Measurements from ENCODE around the gene PHC2.

PHC2 gene

GRCh38 chr1:33289858-33290154, 141.1 kb downstream of the PHC2 start:
- DNase-seq (ENCODE audit: low spot score) = no peak

GRCh38 chr1:33288976-33289857, 141.7 kb downstream of the PHC2 start:
- DNase-seq (ENCODE audit: low spot score) = no peak

GRCh38 chr1:33287317-33287716, 143.6 kb downstream of the PHC2 start:
- no peak for DNase-seq (ENCODE audit: low spot score)

GRCh38 chr1:33286451-33287185, 144.3 kb downstream of the PHC2 start:
- DNase-seq (ENCODE audit: low spot score) = no peak

GRCh38 chr1:33284049-33284448, 146.8 kb downstream of the PHC2 start:
- no peak for DNase-seq (ENCODE audit: low spot score)

GRCh38 chr1:33282791-33283190, 148.1 kb downstream of the PHC2 start:
- no peak for DNase-seq (ENCODE audit: low spot score)

- DNase-seq (ENCODE audit: low spot score) = no peak
These were observed 149.2 kb downstream of the PHC2 start for GRCh38 chr1:33281554-33282303.

GRCh38 chr1:33280091-33280661, 150.7 kb downstream of the PHC2 start:
- no peak for DNase-seq (ENCODE audit: low spot score)

- no peak for DNase-seq (ENCODE audit: low spot score)
These were observed 153.3 kb downstream of the PHC2 start for GRCh38 chr1:33277488-33278084.

GRCh38 chr1:33276573-33277298, 154.2 kb downstream of the PHC2 start:
- no peak for DNase-seq (ENCODE audit: low spot score)

- DNase-seq (ENCODE audit: low spot score) = no peak
These were observed 155.0 kb downstream of the PHC2 start for GRCh38 chr1:33275706-33276572.

GRCh38 chr1:33275195-33275594, 155.7 kb downstream of the PHC2 start:
- no peak for DNase-seq (ENCODE audit: low spot score)

GRCh38 chr1:33274446-33274845, 156.4 kb downstream of the PHC2 start:
- no peak for DNase-seq (ENCODE audit: low spot score)

- no peak for DNase-seq (ENCODE audit: low spot score)
These were observed 156.9 kb downstream of the PHC2 start for GRCh38 chr1:33273961-33274371.
